ENCODE results near the gene UBE2Q1. TPM values are rescaled to one million over a fixed set of nuclear protein-coding genes. Genes with fewer than 3 reads are reported as not detected.

The UBE2Q1 gene
- total RNA-seq, 1 experiment from 2014 or later, result 70.9 TPM

DNA sequence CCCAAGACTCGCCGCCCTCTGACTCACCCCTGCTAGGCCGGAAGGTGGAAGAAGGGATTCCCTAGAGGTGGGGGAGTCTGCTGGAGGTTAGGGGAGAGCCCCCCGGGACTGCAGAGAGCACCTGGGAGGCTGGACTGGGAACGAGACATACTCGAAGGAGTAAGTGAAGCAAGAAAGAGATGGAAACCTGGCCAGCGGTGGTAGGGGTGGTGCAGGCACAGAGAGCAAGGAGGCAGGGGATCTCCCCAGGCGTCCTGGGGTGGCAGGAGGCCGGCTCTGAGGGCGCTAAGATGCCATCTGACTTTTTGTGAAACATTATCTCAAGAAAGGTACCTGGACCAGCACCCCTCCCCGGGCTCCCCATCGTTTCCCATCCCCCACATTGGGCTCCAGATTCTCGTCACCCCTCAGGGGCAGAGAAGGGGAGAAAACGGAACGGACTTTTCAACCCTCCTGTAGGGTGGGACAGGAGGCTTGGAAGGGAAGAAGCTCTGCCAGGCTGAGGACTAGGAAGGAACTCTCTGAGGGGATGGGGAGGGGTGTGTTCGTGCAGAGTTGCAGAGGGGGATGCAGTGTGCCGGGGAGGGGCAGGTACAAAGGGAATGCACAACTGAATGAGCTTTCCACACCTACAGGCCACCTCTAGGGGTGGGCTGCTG, 9.8 kb upstream of the UBE2Q1 start:
- POLR2A ChIA-PET, result no interaction called here
- Histone ChIP-seq H3K9ac (ENCODE audit: low read length) (no peak overlapping the region), H3K4me2 (ENCODE audit: low read length) (peak overlapping the region; percentile 56), H3K4me1 (ENCODE audit: control insufficient read depth in 1 of 2, insufficient read depth in 2 of 2, low read length in 2 of 2) (peaks cover 0 to 4% of the 10 kb centered on the region in 2 experiments; a peak in 2 of 4 replicates), H3K9me3 (ENCODE audit: control insufficient read depth in 1 of 2, insufficient read depth in 1 of 2, low read depth in 1 of 2, low read length in 2 of 2) (no peaks in the 10 kb centered on the region), H3K27ac (ENCODE audit: low read depth, low read length) (no peak overlapping the region), H3K36me3 (ENCODE audit: control insufficient read depth in 1 of 2, insufficient read depth in 2 of 2, low read length in 2 of 2) (no peaks in the 10 kb centered on the region), H4K20me1 (ENCODE audit: insufficient read depth) (no peaks in the 10 kb centered on the region), H3K9me2 (ENCODE audit: insufficient read depth) (no peaks in the 10 kb centered on the region), H3K27me3 (ENCODE audit: insufficient read depth, low read length) (peaks cover 42% of the 10 kb centered on the region), H3K4me3 (replicated peaks in 1 of 2; ENCODE audit: low read depth in 1 of 2, low read length in 2 of 2) (0 out of 4 replicates have a peak overlapping the region, but pooled peaks of 1 of the 2 experiments have one; percentile 18), H2AFZ (ENCODE audit: low read depth, low read length, poor library complexity, severe bottlenecking) (no peak overlapping the region), H3K79me2 (ENCODE audit: insufficient read depth, low read length) (no peaks in the 10 kb centered on the region)
- RAD21 ChIA-PET (ENCODE audit: low non-redundant PET in 1 of 2, low total read pairs in 2 of 2, uncharacterized antibody in 2 of 2, unreplicated experiment in 2 of 2), result interaction anchor here in 1 of 2 experiments (0.9 kb wide), 1 partner anchor 37 kb away, joined by 3 read pairs; no protein-coding TSS in a partner anchor
- intact Hi-C loops (cut with micrococcal nuclease), result loop anchor here (10.0 kb wide), 1 partner anchor 97 kb away; no protein-coding TSS in a partner anchor
- DNase-seq (ENCODE audit: low read depth, low spot score), result no peak
- TF ChIP-seq YY1 (IDR thresholded peaks at IDR 0.05; ENCODE audit: extremely low read depth, insufficient replicate concordance, low read depth, low read length), result no peak
- no peak for TF ChIP-seq TCF7L2 (IDR thresholded peaks at IDR 0.05; ENCODE audit: borderline replicate concordance, extremely low read depth, insufficient read depth, insufficient read length)
- no peak for TF ChIP-seq EZH2phosphoT487 (IDR thresholded peaks at IDR 0.05; ENCODE audit: borderline replicate concordance)
- TF ChIP-seq, protein P1, sequence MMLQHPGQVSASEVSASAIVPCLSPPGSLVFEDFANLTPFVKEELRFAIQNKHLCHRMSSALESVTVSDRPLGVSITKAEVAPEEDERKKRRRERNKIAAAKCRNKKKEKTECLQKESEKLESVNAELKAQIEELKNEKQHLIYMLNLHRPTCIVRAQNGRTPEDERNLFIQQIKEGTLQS (IDR thresholded peaks at IDR 0.05), result no peak
- TF ChIP-seq ZNF274 (IDR thresholded peaks at IDR 0.05; ENCODE audit: low read depth, low read length), result no peak
- TF ChIP-seq, protein P2, sequence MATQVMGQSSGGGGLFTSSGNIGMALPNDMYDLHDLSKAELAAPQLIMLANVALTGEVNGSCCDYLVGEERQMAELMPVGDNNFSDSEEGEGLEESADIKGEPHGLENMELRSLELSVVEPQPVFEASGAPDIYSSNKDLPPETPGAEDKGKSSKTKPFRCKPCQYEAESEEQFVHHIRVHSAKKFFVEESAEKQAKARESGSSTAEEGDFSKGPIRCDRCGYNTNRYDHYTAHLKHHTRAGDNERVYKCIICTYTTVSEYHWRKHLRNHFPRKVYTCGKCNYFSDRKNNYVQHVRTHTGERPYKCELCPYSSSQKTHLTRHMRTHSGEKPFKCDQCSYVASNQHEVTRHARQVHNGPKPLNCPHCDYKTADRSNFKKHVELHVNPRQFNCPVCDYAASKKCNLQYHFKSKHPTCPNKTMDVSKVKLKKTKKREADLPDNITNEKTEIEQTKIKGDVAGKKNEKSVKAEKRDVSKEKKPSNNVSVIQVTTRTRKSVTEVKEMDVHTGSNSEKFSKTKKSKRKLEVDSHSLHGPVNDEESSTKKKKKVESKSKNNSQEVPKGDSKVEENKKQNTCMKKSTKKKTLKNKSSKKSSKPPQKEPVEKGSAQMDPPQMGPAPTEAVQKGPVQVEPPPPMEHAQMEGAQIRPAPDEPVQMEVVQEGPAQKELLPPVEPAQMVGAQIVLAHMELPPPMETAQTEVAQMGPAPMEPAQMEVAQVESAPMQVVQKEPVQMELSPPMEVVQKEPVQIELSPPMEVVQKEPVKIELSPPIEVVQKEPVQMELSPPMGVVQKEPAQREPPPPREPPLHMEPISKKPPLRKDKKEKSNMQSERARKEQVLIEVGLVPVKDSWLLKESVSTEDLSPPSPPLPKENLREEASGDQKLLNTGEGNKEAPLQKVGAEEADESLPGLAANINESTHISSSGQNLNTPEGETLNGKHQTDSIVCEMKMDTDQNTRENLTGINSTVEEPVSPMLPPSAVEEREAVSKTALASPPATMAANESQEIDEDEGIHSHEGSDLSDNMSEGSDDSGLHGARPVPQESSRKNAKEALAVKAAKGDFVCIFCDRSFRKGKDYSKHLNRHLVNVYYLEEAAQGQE (IDR thresholded peaks at IDR 0.05; ENCODE audit: low read depth), result no peak
- no peak for TF ChIP-seq RAD21 (IDR thresholded peaks at IDR 0.05; ENCODE audit: low read depth)
- no peak for TF ChIP-seq SIN3A (IDR thresholded peaks at IDR 0.05; ENCODE audit: low read depth)
- no peak for TF ChIP-seq POLR2AphosphoS5 (IDR thresholded peaks at IDR 0.05; ENCODE audit: low read depth, low read length)
- no peak for TF ChIP-seq CBX3 (IDR thresholded peaks at IDR 0.05; ENCODE audit: low read depth)
- TF ChIP-seq FOSL1 (IDR thresholded peaks at IDR 0.05; ENCODE audit: low read depth), result no peak
- no peak for TF ChIP-seq SP1 (IDR thresholded peaks at IDR 0.05; ENCODE audit: low read depth)
- TF ChIP-seq POLR2A (IDR thresholded peaks at IDR 0.05; ENCODE audit: borderline replicate concordance, extremely low read depth, insufficient read depth, insufficient read length), result no peak
- TF ChIP-seq JUND (IDR thresholded peaks at IDR 0.05), result no peak
- TF ChIP-seq CEBPB (IDR thresholded peaks at IDR 0.05; ENCODE audit: low read depth), result no peak
- TF ChIP-seq, protein P3, sequence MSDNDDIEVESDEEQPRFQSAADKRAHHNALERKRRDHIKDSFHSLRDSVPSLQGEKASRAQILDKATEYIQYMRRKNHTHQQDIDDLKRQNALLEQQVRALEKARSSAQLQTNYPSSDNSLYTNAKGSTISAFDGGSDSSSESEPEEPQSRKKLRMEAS (IDR thresholded peaks at IDR 0.05), result no peak
- TF ChIP-seq, protein P4, sequence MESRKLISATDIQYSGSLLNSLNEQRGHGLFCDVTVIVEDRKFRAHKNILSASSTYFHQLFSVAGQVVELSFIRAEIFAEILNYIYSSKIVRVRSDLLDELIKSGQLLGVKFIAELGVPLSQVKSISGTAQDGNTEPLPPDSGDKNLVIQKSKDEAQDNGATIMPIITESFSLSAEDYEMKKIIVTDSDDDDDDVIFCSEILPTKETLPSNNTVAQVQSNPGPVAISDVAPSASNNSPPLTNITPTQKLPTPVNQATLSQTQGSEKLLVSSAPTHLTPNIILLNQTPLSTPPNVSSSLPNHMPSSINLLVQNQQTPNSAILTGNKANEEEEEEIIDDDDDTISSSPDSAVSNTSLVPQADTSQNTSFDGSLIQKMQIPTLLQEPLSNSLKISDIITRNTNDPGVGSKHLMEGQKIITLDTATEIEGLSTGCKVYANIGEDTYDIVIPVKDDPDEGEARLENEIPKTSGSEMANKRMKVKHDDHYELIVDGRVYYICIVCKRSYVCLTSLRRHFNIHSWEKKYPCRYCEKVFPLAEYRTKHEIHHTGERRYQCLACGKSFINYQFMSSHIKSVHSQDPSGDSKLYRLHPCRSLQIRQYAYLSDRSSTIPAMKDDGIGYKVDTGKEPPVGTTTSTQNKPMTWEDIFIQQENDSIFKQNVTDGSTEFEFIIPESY (IDR thresholded peaks at IDR 0.05; ENCODE audit: extremely low read depth, insufficient replicate concordance, low read length), result no peak
- TF ChIP-seq ELF1 (IDR thresholded peaks at IDR 0.05; ENCODE audit: borderline replicate concordance, low read depth), result no peak
- ATAC-seq, result peak; percentile 18; the same call in 1 of the 2 replicates
- CTCF ChIA-PET, result interaction anchor here (1.0 to 1.1 kb wide), 2 partner anchors 9 to 310 kb away, joined by 4 to 7 read pairs; no protein-coding TSS in a partner anchor
- BruUV-seq (replicated peaks), result no TSS peak
